IPS-11a (cell line): Measurements from ENCODE around the gene CBLN3.

Source experiments
- H3K4me3 ChIP-seq: one replicate; pipeline ENCODE4 v1.5.1; 2013; ENCODE audit warnings: low read depth, low read length, control low read depth

CBLN3 gene

DNA sequence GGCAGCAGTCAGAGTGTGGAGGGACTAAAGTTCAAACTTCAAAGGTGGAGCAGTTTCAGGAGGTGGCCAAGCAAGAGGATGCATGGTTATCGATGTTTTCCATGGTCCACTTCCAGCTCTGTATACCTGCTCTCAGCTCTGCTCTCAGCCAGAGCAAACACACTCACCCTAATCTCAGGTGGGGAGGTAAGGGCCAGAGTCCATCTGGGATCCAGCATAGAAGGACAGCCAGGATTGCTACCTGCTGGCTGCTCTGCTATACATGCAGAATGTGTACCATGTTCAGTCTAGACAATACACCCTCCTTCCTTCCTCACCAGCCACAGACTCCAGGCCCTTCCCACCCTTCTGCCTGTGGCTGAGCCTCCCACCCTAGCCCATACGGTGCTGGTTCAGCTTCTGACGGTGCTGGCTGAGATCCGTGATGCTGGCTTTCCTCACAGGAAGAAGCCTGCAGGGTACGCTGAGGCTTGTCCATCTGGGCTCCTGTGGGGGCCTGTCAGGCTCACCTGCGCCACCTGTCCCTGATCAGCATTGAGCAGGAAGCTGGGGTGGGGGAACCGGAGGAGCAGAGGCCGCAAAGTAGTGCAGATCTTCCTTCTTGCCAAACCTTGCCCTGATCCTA lies 2.4 kb downstream of the CBLN3 start:
- no peak overlapping the region for H3K4me3 ChIP-seq

DNA sequence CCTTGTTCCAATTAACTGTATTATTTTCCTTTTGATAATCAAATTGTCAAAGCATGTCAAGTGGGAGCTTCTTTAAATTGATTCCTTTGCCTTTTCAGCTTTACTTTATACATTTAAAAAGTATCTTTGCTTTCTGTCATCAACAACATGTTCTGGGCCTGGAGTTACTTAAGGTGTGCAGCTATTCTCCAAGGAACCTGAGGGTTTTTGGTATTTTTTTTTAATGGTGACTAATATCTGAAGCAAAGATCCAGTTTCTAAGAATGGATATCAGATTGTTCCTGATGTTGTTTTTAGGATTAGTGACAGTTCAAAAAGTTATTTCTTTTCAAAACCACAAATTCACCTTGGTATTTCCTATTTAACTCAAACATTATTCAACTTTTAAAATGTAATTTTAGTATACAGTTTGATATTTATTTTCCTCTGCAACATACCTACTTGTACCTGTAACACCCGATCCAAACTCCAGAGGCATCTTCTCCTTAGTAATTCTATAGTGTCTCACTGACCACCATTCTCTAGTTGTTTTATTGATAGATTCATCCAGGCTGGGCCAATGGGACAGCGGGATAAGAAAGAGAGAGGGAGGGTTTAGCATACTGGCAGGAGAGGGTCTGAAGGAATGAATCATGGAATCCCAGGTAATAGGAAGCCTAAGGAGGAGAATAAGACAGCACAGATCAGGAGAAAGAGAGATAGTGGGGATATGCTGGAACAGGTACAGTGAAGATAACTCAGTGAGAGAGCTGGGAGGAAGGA lies 3.1 kb downstream of the CBLN3 start:
- H3K4me3 ChIP-seq = no peak overlapping the region

DNA sequence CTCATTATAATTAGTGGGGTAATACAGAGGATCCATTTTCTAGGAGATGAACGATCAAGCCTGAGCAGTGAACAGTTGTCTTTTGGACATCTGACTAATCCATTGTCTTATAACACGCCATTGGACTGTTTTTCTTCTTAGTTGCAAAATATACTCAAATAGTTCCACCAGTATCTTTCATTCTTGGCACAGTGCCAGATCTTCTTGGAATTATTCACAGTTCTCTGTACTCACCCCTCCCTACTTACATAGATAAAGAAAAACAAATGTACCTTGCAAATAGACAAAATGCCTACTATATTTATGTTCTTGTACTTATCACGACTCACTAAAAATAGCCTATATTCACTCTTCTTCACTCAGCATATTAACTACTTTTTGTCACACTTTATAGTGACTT lies 3.8 kb downstream of the CBLN3 start:
- no peak overlapping the region for H3K4me3 ChIP-seq

DNA sequence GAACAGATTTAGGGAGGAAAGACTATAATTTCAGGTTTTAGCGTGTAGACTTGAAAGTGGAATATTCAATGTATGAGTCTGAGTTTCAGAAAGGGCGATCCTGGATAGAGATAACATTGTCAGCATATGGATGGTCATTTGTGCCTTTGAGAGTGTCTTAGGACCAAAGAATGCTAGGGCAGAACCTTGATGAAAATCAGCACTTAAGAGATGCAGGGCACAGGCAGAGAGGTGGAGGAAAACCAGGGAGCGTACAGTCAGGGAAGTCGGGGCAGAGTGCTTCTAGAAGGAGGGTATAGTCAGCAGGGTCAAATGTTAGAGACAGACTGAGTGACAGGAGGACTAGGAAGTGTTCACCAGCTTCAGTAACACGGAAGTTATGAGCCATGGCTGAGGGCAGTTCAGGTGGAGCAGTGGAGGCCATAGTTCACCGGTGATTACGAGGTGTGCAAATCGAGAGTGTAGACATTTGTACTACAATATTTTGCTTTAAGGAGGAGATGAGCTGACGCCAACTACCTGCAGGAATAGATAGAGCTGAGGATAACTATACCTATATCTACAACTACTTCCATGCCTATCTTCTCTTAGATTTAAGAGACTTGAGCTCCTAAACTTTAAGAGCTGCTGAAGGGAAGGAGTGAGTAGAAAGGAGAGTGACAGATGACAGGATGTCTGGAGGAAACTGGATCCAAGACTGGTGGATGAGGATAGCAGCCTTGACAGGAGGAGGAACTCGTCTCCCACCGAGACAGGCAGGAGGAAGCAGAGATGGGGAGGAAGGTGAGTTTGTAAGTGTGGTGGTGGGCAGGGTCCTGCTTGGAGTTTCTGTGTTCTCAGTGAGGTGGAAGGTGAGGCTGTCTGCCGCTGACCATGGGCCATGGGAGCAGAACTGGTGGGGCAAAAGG lies 6.5 kb downstream of the CBLN3 start:
- H3K4me3 ChIP-seq = no peak overlapping the region

DNA sequence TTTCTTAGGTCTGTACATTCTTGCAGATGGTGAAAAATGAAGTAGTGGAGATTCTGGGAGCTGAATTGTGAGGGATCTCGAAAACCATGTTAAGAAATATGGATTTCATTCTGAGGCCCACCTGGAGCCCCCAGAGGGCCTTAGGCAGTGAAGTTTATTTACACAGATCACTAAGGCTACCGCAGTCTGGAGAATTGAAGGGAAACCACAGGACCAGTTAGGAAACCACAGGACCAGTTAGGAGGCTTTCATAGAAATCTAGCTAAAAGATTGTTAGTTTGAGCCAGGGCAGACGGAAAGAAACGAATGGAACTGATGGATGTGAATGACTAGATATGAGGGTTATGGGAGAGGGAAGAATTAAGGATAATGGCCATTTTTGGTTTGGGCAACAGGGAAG lies 7.2 kb downstream of the CBLN3 start:
- no peak overlapping the region for H3K4me3 ChIP-seq

DNA sequence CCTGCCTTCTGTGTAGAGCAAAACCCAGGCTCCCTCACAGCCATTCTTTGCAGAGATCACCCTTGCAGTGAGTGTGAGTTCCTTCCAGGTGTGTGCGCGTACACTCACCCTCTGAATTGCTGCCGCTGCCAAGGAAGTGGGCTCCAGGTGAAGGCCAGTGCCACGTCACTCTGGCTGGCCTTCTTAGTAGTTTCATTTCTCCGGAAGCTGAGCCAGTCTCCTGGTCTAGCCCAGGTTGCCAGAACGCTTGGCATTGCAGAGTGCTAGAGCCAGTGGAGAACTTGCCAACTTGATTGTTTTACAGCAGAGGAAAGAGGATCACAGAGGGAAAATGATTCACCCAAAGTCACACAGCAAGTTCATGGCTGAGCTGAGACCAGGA lies 11.0 kb downstream of the CBLN3 start:
- no peak overlapping the region for H3K4me3 ChIP-seq

DNA sequence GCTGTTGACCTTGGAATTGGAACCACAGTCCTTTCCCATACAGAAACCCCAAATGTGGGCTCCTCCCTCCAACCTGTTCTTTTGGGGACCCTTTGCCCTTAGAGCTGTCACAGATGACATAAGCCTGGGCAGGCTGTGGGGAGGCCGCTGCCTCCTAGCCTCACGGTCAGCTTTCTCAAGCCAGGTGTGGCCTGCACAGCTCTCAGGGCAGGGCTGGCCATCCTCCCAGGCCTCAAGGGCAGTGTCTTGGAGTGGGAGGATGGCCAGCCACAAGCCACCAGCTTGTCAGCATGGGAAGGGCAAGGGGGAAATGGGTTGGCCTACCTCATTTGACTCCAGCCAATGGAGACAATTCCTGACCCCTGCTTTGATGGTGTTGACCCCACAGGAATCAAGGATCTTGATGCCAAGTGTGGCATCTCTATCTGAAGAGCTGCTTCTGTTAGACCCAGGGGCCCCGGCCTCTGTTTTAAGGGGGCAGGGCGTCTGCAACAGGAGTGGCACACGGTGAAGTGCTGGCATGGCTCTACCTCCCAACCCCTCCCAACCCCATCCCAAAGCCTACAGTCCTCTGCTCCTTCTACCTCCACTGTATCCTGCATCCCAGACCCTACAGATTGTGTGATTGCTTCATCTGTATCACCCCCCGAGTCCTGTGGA lies 11.5 kb downstream of the CBLN3 start:
- no peak overlapping the region for H3K4me3 ChIP-seq

DNA sequence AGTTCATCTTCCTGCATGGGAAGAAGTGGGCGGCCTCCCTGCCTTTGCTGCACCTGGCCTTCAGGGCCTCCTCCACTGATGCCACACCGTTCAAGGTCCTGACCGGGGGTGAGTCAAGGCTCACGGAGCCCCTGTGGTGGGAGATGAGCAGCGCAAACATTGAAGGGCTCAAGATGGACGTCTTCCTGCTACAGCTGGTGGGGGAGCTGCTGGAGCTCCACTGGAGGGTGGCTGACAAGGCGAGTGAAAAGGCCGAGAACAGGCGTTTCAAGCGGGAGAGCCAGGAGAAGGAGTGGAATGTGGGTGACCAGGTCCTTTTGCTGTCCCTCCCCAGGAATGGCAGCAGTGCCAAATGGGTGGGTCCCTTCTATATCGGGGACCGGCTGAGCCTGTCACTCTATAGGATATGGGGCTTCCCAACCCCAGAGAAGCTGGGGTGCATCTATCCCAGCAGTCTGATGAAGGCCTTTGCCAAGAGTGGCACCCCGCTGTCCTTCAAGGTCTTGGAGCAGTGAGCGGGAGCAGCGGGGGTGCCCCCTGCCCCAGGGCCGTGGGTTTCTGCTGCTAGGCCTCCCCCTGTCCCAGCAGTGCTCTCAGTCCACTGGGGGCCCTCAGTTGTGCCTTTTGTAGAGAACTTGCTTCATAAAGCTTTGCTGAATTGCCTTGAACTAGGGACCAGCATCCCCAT lies 12.4 kb downstream of the CBLN3 start:
- H3K4me3 ChIP-seq = no peak overlapping the region

DNA sequence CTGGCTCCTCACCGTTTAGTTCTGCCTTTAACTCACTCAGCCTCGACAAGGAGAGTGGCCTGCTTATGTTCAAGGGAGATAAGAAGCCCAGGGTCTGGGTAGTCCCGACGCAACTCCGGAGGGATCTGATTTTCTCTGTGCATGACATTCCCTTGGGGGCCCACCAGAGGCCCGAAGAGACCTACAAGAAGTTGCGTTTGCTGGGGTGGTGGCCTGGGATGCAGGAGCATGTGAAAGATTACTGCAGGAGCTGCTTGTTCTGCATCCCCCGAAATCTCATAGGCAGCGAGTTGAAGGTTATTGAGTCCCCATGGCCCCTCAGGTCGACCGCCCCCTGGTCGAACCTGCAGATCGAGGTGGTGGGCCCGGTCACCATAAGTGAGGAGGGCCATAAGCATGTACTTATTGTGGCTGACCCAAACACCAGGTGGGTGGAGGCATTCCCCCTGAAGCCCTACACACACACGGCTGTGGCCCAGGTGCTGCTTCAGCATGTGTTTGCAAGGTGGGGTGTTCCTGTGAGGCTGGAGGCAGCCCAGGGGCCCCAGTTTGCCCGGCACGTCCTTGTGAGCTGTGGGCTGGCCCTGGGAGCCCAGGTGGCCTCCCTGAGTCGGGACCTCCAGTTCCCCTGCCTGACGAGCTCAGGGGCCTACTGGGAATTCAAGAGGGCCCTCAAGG lies 13.1 kb downstream of the CBLN3 start:
- H3K4me3 ChIP-seq = no peak overlapping the region

DNA sequence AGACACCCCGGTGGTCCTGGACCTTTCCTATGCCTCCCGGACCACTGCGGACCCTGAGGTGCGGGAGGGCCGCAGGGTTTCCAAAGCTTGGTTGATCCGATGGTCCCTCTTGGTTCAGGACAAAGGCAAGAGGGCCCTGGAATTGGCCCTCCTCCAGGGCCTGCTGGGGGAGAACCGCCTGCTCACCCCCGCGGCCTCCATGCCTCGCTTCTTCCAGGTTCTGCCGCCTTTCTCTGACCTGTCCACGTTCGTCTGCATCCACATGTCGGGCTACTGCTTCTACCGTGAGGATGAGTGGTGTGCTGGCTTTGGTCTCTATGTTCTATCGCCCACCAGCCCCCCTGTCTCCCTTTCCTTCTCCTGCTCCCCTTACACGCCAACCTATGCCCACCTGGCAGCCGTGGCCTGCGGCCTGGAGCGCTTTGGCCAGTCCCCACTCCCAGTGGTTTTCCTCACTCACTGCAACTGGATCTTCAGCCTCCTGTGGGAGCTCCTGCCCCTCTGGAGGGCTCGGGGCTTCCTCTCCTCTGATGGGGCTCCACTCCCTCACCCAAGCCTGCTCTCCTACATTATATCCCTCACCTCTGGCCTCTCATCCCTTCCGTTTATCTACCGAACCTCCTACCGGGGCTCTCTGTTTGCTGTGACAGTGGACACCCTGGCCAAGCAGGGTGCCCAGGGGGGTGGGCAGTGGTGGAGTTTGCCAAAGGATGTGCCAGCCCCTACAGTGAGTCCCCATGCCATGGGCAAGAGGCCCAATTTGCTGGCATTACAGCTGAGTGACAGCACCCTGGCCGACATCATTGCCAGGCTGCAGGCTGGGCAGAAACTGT lies 13.8 kb downstream of the CBLN3 start:
- H3K4me3 ChIP-seq = no peak overlapping the region

DNA sequence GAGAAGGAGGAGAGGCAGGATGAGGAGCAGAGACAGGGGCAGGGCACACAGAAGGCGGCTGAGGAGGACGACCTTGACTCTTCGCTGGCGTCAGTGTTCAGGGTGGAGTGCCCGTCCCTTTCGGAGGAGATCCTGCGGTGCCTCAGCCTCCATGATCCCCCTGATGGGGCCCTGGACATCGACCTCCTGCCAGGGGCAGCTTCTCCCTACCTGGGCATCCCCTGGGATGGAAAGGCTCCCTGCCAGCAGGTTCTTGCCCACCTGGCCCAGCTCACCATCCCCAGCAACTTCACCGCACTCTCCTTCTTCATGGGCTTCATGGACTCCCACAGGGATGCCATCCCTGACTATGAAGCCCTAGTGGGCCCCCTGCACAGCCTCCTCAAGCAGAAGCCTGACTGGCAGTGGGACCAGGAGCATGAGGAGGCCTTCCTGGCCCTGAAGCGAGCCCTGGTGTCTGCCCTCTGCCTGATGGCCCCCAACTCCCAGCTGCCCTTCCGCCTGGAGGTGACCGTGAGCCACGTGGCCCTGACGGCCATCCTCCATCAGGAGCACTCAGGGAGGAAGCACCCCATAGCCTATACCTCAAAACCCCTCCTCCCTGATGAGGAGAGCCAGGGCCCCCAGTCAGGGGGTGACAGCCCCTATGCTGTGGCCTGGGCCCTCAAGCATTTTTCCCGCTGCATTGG lies 14.6 kb downstream of the CBLN3 start:
- H3K4me3 ChIP-seq = no peak overlapping the region

DNA sequence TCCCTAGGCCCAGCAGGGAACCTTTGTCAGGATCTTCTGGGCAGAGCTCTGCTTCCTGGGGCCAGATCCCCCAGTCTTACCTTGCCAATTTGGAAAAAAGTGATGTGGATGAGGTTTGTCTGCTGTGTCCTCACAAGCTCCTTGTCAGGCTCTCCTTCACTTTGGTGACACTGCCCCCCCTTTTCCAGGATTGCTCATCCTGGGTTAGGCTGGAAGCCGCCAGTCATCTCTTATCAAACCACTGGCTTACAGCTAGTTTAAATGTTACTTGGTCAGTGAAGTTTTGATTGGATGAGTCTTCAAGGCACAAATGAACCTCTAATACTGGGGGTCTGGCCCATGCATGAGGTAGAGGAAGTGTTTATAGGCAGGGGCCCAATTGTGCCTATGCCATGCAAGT lies 15.4 kb downstream of the CBLN3 start:
- no peak overlapping the region for H3K4me3 ChIP-seq

DNA sequence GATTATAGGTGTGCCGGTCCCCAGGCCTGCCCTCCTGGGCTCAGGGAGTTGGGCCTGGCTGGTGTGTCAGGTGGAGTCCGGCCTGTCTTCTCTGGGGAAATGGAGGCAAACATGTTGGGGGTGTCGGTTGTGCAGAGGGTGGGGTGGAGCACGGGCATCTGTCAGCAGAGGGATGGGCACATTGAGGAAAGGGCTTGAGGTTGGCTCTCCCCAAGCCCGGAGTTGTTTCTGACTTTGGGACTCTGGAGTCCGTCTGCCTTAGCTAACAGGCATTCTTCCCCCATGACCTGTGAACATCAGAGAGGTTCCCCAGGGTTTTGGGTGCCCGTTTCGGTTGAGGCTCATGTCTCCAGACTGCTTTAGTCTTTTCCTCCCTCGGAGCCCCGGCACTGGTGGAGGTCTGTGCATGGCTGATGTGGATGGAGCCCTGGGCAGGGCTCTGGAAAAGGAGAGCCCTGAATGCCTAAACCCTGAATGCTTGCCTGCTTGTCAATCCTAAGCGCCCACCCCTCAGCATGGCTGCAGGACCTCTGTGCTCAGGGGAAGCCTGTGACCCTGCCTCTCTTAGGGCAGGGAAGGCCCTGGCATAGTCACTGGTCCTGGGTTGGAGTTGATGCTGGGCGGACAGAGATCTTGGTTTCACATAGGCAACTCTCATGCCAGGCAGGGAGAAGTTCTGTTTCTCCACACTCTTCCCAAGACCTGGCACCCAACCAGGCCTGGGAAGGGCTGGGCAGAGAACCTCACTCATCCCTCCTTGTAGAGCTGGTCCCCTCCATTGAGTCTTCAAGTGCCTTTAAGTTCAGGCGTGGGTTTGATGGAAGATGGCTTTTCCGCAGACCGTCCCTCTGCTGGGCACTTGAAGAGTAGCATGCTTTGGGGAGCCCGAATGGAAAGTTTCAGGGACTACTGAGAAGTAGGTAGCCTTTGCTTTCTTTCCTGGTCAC lies 17.8 kb downstream of the CBLN3 start:
- no peak overlapping the region for H3K4me3 ChIP-seq

DNA sequence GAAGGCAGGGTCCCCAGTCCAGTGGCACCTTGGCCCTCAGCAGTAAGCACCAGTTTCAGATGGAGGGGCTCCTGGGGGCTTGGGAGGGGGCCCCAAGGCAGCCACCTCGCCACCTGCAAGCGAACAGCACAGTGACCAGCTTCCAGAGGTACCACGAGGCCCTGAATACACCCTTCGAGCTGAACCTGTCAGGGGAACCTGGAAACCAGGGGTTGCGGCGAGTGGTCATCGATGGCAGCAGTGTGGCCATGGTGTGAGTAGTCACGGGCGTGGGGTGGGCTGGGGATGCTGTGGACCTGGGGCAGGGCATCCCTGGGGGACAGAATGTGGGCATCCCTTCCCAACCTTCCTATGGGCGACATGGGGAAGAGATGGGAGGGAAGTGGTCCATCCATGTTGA lies 19.5 kb downstream of the CBLN3 start:
- no peak overlapping the region for H3K4me3 ChIP-seq

DNA sequence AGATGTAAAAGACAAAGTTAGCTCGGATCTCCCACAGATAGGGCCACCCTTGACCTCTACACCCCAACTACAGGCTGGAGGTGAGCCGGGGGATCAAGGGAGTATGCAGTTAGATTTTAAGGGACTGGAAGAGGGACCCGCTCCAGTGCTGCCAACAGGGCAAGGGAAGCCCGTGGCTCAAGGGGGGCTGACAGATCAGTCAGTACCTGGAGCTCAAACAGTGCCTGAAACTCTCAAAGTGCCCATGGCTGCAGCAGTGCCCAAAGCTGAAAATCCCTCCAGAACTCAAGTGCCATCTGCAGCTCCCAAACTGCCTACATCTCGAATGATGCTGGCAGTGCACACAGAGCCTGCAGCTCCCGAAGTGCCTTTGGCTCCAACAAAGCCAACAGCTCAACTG lies 20.3 kb downstream of the CBLN3 start:
- H3K4me3 ChIP-seq = no peak overlapping the region

DNA sequence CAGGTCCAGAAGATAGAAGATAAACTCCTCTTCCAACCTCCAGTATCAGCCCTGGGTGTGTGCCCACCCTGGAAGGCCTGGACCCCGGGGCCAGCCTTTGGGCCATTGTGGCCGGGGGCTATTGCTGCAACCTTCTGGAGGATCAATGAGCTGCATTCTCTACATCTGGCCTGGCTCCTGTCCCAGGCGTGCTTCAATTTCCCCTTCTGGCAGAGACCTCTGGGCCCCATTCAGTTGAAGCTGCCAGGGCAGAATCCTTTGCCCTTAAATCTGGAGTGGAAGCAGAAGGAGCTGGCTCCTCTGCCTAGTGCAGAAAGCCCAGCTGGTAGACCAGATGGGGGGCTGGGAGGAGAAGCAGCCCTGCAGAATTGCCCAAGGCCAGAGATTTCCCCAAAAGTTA lies 20.7 kb downstream of the CBLN3 start:
- no peak overlapping the region for H3K4me3 ChIP-seq

DNA sequence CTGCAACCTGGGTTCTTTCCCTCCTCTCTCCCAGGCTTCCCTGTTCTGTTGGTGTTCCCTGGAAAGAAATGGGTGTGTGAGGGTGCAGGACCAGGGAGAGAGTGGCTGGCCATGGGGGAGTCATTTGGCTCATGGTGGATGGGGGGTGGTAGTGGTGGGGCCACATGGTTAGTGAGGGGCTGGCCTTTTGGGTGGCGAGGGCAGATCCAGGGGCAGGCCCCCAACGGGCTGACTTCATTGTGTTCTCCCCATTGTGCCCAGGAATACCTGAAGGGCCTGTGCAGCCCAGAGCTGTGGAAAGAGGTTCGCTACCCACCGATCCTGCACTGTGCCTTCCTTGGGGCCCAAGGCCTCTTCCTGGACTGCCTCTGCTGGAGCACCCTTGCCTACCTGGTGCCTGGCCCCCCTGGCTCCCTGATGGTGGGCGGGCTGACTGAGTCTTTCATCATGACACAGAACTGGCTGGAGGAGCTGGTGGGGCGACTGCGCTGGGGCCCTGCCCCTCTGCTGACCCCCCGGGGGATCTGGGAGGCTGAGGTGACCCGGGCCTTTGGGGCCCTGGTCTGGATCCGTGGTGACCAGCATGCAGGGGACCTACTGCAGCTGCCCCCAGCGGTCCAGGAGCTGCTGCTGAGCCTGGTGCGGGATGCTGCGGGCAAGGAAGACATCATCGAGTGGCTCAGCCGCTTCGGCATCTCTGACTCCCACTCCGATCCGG lies 21.7 kb downstream of the CBLN3 start:
- no peak overlapping the region for H3K4me3 ChIP-seq
